Activated naive CD4-positive, alpha-beta T cell treated with Interleukin-2 at 50 U/mL for 16 hours (primary cell): ENCODE measurements around the gene CLDN10.
"Not testable (repeated sequence)": the region's sequence is repeated elsewhere in the genome, so short reads cannot be mapped to it uniquely, and the experiment has no call there.

Experiments
- DNase-seq: peaks from one replicate; pipeline ENCODE4 v3.0.0-alpha.2; 2020

The CLDN10 gene

DNA sequence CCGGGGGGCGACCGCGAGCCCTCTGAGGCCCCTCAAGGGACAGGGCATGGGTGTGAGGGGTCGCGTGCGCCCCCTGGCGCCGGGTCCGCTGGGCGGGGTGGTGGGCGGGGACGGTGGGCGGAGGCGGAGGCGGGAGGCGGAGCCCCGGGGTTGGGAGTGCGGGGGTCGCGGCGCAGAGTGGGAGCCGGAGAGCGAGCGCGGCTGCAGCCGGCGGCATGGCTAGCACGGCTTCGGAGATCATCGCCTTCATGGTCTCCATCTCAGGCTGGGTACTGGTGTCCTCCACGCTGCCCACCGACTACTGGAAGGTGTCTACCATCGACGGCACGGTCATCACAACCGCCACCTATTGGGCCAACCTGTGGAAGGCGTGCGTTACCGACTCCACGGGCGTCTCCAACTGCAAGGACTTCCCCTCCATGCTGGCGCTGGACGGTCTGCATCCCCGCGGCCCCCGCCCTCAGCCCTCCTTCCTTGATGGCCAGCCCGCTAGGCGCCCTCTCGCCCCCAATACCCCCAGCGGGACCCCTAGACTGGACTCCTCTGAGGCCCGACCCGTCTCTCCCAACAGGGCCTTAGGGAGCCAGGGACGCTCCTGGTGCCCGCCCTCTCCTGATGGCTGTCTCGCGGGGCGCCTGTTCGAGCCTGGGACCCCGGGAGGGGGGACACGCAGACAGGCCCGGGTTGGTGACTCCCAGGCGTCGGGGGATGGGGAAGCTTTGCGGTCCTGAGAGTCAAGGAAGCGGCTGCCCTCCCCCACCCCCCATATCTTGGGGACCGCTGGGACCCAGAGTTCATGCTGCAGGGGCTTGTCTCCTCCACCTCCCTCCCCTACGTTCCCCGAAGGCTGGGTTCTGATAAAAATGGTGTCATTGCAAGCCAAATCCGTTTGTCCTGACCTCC, at the start of gene CLDN10:
CLDN10 (plus strand) TSS at position 182 of the 903 bp plus-strand sequence; CDS start at position 216, 34 bp downstream.
- DNase-seq, result no peak

- DNase-seq, result no peak
These were observed 48.9 kb upstream of the CLDN10 start for GRCh38 chr13:95503662-95504061.

DNA sequence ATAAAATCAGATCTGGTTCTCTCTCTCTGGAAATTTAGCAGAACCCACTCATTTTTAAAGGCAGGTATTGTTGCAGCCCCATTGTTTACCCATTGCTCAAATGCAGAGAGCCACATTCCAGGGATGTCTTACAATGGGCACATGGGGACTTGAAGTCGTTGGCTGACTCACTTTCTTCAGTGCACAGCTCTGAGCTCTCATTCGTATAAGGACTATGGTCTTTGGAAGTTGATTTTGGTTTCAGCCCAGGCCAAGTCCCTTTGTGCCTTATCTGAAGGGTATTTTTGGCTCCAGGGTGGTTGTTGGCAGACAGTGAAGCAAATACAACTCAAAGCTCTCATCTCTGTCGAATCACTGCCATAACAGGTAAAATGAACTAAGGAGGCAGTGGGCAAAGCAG, 47.3 kb upstream of the CLDN10 start:
- no peak for DNase-seq

DNA sequence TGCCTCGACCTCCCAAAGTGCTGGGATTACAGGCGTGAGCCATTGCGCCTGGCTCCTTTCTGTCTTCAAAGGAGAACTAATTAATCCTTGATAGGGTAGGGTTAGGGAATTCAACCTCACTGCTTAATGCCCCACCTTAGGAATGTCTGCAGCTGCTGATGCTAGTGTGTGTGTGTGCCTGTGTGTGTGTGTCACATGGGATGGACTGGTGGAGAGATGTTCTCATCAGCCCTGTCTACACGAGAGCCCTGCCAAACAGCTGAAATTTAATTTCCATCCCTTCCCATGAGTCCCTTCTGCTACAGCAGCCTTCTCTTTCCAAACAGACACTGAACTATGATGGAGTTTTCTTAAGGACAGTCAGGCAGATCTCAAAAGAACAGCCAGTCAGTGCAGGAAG, 46.5 kb upstream of the CLDN10 start:
- no peak for DNase-seq

DNA sequence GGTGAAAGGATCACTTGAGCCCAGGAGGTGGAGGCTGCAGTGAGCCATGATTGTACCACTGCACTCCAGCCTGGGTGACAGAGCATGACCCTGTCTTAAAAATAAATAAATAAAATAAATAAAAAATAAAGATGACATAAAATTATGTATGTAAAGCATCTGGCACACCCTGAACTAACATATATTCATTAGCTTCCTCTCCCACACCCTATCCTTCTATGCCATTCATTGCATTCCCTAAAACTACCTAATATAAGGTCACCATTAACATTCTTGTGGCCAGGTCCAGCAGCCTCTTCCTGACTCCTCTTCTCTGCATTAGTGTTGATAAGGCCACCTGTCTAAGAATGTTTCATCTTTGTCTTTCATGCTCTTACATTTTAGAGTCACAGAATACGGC, 44.5 kb upstream of the CLDN10 start:
- no peak for DNase-seq

GRCh38 chr13:95508996-95509395, 43.5 kb upstream of the CLDN10 start:
- no peak for DNase-seq

- no peak for DNase-seq
These were observed 42.8 kb upstream of the CLDN10 start for GRCh38 chr13:95509521-95510310.

DNA sequence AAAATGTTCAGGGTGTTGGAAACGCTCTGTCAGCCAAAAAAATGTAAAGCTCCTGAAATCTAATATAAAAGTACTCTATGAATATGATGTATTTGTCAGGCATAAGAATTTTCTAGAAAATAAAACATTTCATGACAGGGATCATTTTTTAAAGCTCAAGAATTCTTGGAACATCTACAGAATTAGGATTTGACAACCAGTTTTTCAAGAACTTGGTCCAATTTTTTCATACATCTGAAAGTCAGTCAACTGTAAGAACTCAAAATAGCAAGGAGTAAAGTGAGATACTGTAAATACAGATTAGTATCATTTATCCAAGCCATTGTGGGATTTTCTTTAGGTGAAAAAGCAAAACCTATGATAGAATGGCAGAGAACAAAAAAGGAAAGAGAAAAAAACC, 41.6 kb upstream of the CLDN10 start:
- no peak for DNase-seq

- DNase-seq, result no peak
These were observed 40.1 kb upstream of the CLDN10 start for GRCh38 chr13:95512424-95512823.

- DNase-seq, result no peak
These were observed 39.6 kb upstream of the CLDN10 start for GRCh38 chr13:95512957-95513356.

DNA sequence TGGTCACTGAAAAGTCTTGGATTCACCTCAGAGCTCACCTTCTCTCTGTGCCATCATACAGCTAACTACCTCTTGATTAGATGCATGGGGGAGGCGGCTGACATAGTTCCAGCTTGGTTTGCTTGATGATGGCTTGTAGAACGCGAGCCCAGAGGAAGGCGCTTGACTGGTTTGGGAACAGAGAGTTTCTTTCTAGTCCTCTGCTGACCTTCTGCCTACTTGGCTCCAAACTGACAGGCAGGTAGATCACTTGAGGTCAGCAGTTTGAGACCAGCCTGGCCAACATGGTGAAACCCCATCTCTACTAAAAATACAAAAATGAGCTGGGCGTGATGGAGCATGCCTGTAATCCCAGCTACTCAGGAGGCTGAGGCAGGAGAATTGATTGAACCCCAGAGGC, 36.9 kb upstream of the CLDN10 start:
- DNase-seq, result not testable (repeated sequence)

DNA sequence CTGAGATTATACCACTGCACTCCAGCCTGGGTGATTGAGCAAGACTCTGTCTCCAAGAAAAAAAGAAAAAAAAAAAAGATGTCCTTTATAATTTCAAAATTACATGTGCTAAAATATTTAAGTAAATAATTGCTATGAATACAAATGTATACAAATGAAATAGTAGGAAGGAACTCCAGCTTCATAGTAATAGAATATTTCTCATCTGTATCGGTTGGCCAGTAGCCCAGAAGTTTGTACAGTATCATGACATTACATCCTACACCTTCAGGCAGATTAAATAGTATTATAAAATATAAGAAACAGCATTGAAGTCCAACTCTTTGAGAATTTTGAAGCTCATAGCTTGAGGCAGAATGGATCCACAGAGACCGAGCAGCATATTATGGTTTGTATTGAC, 36.5 kb upstream of the CLDN10 start:
- no peak for DNase-seq

DNA sequence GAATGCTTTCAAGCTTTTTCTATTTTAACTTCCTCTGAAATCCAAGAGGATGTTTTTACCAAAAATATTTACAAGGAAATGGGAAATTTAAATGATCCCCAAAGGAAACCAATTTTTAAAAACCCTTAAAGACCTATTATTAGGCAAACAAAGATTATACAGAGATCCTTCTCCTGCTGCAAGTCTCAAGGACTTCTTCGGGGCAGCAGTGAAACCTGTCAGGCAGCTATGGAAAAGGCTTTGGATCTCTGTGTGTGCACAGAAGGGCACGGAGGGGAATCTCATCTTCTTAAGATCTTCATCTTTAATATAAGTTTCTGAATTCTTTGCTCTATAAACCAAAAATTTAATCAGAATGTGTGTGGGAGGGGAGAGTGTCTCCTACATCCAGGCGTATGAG, 36.0 kb upstream of the CLDN10 start:
- no peak for DNase-seq

GRCh38 chr13:95523598-95523997, 28.9 kb upstream of the CLDN10 start:
- no peak for DNase-seq

GRCh38 chr13:95524264-95524901, 28.1 kb upstream of the CLDN10 start:
- no peak for DNase-seq

GRCh38 chr13:95527955-95528354, 24.6 kb upstream of the CLDN10 start:
- DNase-seq, result no peak

DNA sequence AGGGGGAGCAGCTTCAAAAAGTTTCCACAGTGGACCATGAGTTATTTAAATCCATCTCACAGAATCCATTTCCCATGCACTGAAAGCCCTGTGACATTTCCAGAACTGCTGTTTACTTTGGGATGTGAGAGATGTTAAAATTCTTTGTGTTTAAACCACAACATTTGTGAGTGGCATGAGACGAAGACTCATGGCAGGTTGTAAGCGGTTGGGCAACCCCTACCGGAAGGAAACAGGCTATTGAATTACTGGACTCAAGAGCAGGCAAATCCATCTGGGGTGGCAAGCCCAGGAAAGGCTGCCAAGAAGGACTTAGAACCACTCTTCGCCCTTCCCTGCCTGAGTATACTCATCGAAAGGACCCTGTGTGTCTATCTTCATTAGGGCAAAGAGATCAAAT, 22.3 kb upstream of the CLDN10 start:
- no peak for DNase-seq

GRCh38 chr13:95533545-95534160, 18.9 kb upstream of the CLDN10 start:
- DNase-seq, result no peak

GRCh38 chr13:95535243-95535642, 17.3 kb upstream of the CLDN10 start:
- DNase-seq, result no peak

- no peak for DNase-seq
These were observed 15.8 kb upstream of the CLDN10 start for GRCh38 chr13:95536632-95537241.

DNA sequence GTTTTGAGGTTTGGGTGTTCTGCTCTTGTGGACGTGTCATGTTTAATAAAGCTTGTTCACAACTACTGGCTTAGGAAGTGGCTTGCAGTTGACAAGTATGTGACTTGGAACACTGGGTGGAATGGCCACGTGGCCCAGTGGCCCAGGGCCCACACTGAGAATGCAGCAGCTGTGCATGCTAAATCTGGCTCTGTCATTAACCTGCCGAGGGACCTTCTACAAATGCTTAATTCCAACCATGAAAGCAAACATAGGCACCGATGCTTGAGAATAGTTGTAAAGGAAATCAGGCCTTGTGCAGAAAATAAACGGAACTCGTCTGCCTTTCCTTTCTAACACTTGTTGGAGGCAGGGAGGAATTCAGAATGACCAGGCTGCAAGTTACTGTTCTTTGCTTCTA, 11.6 kb upstream of the CLDN10 start:
- no peak for DNase-seq

GRCh38 chr13:95541308-95541707, 11.2 kb upstream of the CLDN10 start:
- no peak for DNase-seq
